ENCODE data around the gene DPF3.

Gene DPF3

GRCh38 chr14:72677664-72678063 is 216.2 kb downstream of the DPF3 start:
- peak; percentile 12 for DNase-seq (ENCODE audit: low read depth)
- TF ChIP-seq CTCF (IDR thresholded peaks at IDR 0.05; ENCODE audit: insufficient read depth, low read depth, low read length, missing control alignments), result no peak
- no peak overlapping the region for H3K4me3 ChIP-seq (ENCODE audit: low read length)

- no peak for DNase-seq (ENCODE audit: low read depth)
- H3K4me3 ChIP-seq (ENCODE audit: low read length), result no peak overlapping the region
- TF ChIP-seq CTCF (IDR thresholded peaks at IDR 0.05; ENCODE audit: insufficient read depth, low read depth, low read length, missing control alignments), result no peak
Observed at GRCh38 chr14:72675126-72675525, 218.8 kb downstream of the DPF3 start.

- TF ChIP-seq CTCF (IDR thresholded peaks at IDR 0.05; ENCODE audit: insufficient read depth, low read depth, low read length, missing control alignments), result no peak
- no peak for DNase-seq (ENCODE audit: low read depth)
- no peak overlapping the region for H3K4me3 ChIP-seq (ENCODE audit: low read length)
Observed at GRCh38 chr14:72673179-72673578, 220.7 kb downstream of the DPF3 start.

- peak; percentile 91 for DNase-seq (ENCODE audit: low read depth)
- no peak for TF ChIP-seq CTCF (IDR thresholded peaks at IDR 0.05; ENCODE audit: insufficient read depth, low read depth, low read length, missing control alignments)
- no peak overlapping the region for H3K4me3 ChIP-seq (ENCODE audit: low read length)
Observed at GRCh38 chr14:72666610-72667009, 227.3 kb downstream of the DPF3 start.

GRCh38 chr14:72665259-72665658 is 228.6 kb downstream of the DPF3 start:
- TF ChIP-seq CTCF (IDR thresholded peaks at IDR 0.05; ENCODE audit: insufficient read depth, low read depth, low read length, missing control alignments), result no peak
- no peak overlapping the region for H3K4me3 ChIP-seq (ENCODE audit: low read length)
- peak; percentile 96 for DNase-seq (ENCODE audit: low read depth)

- TF ChIP-seq CTCF (IDR thresholded peaks at IDR 0.05; ENCODE audit: insufficient read depth, low read depth, low read length, missing control alignments), result no peak
- no peak for DNase-seq (ENCODE audit: low read depth)
- H3K4me3 ChIP-seq (ENCODE audit: low read length), result no peak overlapping the region
Observed at GRCh38 chr14:72664651-72665050, 229.2 kb downstream of the DPF3 start.

GRCh38 chr14:72663956-72664650 is 229.8 kb downstream of the DPF3 start:
- H3K4me3 ChIP-seq (ENCODE audit: low read length), result no peak overlapping the region
- no peak for DNase-seq (ENCODE audit: low read depth)
- TF ChIP-seq CTCF (IDR thresholded peaks at IDR 0.05; ENCODE audit: insufficient read depth, low read depth, low read length, missing control alignments), result no peak
